Esophagus squamous epithelium (tissue), 4 donors: ENCODE measurements around the gene POC1B.

Source experiments
- POLR2A ChIP-seq, 4 donors: fragments of 450-650 bp; IDR thresholded peaks; one replicate each; pipeline ENCODE4 v1.6.1; 2017; ENCODE audit warnings: antibody characterized with exemption in 4 of 4, mild to moderate bottlenecking in 4 of 4, moderate library complexity in 3 of 4
- TF ChIP-seq, protein P1 (sequence below), 6 experiments: fragments of 450-650 bp in 4 of 6; fragments of 200-600 bp in 2 of 6; sonication (generic) in 2 of 6; IDR thresholded peaks; one replicate each; pipeline ENCODE4 v1.5.1; 2016 to 2019; ENCODE audit warnings: antibody characterized with exemption in 6 of 6, mild to moderate bottlenecking in 4 of 6, moderate library complexity in 4 of 6

DNA sequence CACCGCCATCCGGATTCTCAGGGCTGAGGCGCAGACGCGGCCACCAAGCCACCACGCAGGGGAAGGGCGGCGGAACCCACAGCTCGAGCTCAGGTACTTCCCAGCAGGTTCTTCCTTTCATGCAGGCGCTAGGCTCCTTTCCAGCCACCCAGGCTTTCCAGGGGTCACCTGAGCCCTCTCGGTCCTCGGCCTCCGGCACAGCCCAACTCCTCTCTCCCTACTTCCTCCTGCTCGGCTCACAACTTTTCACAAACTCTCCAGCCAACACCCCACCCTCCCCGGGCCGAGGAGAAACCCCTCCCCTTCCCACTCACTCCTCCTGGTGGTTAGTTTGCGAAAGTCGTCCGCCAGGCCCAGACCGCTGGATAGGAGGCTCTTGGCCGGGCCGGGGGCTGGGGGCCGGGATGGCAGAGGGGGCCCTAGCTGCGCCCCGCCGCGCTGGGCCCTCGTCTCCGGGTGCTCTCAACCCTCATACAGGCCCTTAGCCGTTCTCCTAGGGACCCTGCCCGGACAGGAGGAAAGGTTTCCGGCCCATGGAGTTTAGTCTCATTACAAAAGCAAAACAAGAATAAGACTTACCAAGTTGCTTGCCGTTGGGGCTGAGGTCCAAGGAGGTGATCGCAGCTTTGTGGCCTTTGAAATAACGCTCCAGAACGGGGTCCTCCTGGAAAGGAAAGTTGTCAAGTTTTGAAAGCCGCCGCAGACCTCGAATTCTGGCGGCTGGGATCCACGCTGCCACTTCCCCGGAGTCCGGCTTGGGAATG is 1.1 kb downstream of the POC1B start, which contains the start of gene GALNT4:
- TF ChIP-seq, protein P1, sequence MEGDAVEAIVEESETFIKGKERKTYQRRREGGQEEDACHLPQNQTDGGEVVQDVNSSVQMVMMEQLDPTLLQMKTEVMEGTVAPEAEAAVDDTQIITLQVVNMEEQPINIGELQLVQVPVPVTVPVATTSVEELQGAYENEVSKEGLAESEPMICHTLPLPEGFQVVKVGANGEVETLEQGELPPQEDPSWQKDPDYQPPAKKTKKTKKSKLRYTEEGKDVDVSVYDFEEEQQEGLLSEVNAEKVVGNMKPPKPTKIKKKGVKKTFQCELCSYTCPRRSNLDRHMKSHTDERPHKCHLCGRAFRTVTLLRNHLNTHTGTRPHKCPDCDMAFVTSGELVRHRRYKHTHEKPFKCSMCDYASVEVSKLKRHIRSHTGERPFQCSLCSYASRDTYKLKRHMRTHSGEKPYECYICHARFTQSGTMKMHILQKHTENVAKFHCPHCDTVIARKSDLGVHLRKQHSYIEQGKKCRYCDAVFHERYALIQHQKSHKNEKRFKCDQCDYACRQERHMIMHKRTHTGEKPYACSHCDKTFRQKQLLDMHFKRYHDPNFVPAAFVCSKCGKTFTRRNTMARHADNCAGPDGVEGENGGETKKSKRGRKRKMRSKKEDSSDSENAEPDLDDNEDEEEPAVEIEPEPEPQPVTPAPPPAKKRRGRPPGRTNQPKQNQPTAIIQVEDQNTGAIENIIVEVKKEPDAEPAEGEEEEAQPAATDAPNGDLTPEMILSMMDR (IDR thresholded peaks at IDR 0.05) = peak; percentile 30 to 74 (median 69)
- TF ChIP-seq POLR2A (IDR thresholded peaks at IDR 0.05) = peak in 3 of 4 donors; percentile 2 to 58 (median 57)
